ENCODE measurements around the gene HNRNPUL1. TPM values are rescaled to one million over a fixed set of nuclear protein-coding genes. Genes with fewer than 3 reads are reported as not detected.

HNRNPUL1 gene
- total RNA-seq, 1 donor from 2014 or later = 191 TPM

DNA sequence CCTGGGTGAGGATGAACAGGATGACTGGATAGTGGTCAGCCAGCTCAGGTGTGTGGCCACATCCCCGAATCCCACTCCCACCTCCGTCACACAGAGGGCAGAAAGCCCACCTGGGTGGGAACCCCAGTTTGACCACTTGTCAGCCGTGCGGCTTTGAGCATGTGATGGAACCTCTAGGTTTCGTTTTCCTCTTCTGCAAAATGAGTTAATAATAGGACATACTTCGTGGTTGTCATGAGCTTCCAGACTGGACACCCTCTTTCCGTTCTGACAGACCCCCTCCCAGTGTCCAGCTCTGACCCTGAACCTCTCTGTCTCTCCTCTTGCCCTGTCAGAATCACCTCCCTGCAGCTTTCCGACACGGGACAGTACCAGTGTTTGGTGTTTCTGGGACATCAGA lies 43.4 kb upstream of the HNRNPUL1 start:
- Histone ChIP-seq H3K27ac (peak overlapping the region; percentile 83), H3K9me3 (no peaks in the 10 kb centered on the region), H3K4me1 (peaks cover 11% of the 10 kb centered on the region), H3K4me3 (peak overlapping the region; percentile 62), H3K27me3 (ENCODE audit: low read depth) (peaks cover 5% of the 10 kb centered on the region), H3K36me3 (no peaks in the 10 kb centered on the region)
- no peak for DNase-seq
- intact Hi-C loops (cut with DNase I) = no loop called here
- no peak for ATAC-seq
- TF ChIP-seq, protein P1, sequence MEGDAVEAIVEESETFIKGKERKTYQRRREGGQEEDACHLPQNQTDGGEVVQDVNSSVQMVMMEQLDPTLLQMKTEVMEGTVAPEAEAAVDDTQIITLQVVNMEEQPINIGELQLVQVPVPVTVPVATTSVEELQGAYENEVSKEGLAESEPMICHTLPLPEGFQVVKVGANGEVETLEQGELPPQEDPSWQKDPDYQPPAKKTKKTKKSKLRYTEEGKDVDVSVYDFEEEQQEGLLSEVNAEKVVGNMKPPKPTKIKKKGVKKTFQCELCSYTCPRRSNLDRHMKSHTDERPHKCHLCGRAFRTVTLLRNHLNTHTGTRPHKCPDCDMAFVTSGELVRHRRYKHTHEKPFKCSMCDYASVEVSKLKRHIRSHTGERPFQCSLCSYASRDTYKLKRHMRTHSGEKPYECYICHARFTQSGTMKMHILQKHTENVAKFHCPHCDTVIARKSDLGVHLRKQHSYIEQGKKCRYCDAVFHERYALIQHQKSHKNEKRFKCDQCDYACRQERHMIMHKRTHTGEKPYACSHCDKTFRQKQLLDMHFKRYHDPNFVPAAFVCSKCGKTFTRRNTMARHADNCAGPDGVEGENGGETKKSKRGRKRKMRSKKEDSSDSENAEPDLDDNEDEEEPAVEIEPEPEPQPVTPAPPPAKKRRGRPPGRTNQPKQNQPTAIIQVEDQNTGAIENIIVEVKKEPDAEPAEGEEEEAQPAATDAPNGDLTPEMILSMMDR (IDR thresholded peaks at IDR 0.05) = no peak

DNA sequence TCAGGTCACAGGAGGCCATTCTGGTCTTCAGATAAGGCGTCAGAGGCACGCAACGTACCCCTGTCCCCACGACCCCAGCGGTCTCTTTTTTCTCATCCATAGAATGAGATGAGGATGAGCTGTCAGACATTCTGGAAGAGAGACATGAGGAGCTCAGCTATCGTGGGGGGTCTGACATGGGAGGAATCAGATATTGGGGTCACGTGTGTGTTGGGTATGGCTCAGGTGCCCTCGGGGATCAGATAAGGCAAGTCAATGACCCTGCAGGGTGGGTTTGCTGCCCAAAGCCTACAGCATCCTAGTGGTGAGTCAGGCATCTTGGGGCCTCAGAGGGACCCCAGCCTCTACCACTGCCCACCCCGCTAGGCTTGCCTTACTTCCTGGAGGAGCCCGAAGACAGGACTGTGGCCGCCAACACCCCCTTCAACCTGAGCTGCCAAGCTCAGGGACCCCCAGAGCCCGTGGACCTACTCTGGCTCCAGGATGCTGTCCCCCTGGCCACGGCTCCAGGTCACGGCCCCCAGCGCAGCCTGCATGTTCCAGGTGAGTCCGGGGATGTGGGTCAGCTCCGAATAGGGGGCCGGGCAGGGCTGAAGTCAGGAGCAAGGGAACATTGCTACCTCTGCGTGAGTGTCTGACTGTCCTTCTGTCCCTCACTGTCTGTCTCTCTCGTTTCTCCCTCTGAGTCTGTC lies 42.5 kb upstream of the HNRNPUL1 start:
- no peak overlapping the region for H3K4me3 ChIP-seq
- H3K9me3 ChIP-seq = no peaks in the 10 kb centered on the region
- ATAC-seq (no peak), DNase-seq (no peak)
- H3K36me3 ChIP-seq = no peaks in the 10 kb centered on the region
- no peak overlapping the region for H3K27ac ChIP-seq
- TF ChIP-seq, protein P1 (IDR thresholded peaks at IDR 0.05) = no peak
- peaks cover 13% of the 10 kb centered on the region for H3K27me3 ChIP-seq (ENCODE audit: low read depth)
- peaks cover 18% of the 10 kb centered on the region for H3K4me1 ChIP-seq
- intact Hi-C loops (cut with DNase I) = no loop called here

DNA sequence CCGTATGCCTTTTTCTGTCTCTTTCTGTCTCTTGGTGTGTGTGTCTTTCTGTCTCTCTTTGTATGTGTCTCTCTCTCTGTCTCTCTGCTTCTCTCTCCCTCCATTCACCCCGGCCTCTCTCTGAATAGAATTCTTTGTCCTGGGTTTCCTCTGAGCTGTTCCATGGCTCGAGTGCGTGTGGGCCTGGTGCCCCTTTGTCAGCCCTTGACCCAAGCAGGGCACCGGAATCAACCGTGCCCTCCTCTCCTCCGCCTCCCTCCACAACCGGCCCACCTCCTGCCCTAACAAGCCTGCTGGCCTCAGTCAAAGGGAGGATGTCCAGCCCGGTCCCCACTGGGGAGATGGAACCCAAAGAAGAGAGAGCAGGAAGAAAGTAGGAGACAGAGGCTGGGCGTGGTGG lies 41.9 kb upstream of the HNRNPUL1 start:
- intact Hi-C loops (cut with DNase I) = no loop called here
- no peak overlapping the region for H3K27ac ChIP-seq
- H3K27me3 ChIP-seq (ENCODE audit: low read depth) = peaks cover 18% of the 10 kb centered on the region
- H3K4me1 ChIP-seq = peaks cover 24% of the 10 kb centered on the region
- TF ChIP-seq, protein P1 (IDR thresholded peaks at IDR 0.05) = no peak
- no peaks in the 10 kb centered on the region for H3K9me3 ChIP-seq
- H3K4me3 ChIP-seq = no peak overlapping the region
- no peak for DNase-seq
- no peaks in the 10 kb centered on the region for H3K36me3 ChIP-seq
- ATAC-seq = no peak

DNA sequence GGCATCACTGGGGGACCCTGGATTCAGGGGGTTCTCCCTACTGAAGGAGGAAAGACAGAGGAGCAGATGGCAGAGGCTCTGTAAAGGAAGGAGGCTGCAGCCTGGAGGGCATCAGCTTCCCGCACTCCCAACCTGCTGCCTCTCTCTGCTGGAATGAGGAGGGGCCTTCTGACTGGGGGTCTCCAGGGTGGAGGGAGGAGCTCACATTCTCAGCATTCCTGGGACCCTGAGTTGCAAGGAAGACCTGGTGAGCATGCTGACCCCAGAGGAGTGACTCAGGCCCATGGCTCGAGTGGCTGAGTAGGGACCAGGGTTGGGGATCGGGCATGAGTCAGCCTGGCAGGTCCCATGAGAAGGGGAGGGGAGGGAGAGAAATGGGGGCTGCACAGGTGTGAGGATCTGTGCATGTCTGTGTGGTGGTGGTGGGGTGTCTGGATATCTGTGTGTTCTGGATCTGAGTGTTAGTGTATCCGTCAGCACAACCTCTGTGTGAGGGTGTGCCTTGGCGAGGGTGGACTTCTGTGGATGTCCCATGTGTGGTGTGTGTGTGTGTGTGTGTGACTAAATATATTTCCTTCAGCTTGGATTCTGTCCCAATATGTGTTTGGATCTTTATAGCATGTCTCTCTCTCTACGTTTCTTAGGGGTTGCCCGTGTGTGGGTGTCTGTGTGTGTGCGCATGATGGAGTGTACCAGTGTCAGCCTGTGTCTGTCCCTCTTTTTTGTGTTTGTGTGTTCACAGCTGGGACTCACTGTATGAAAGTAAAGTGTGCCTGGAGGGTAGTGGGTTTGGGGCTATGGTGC lies 40.5 kb upstream of the HNRNPUL1 start:
- H3K4me1 ChIP-seq = peaks cover 19% of the 10 kb centered on the region
- no peaks in the 10 kb centered on the region for H3K36me3 ChIP-seq
- ATAC-seq (peak in 1 of 2 donors; percentile 18), DNase-seq (no peak)
- H3K4me3 ChIP-seq = no peak overlapping the region
- no peak overlapping the region for H3K27ac ChIP-seq
- TF ChIP-seq, protein P1 (IDR thresholded peaks at IDR 0.05) = no peak
- no peaks in the 10 kb centered on the region for H3K9me3 ChIP-seq
- H3K27me3 ChIP-seq (ENCODE audit: low read depth) = peaks cover 23% of the 10 kb centered on the region
- intact Hi-C loops (cut with DNase I) = no loop called here

DNA sequence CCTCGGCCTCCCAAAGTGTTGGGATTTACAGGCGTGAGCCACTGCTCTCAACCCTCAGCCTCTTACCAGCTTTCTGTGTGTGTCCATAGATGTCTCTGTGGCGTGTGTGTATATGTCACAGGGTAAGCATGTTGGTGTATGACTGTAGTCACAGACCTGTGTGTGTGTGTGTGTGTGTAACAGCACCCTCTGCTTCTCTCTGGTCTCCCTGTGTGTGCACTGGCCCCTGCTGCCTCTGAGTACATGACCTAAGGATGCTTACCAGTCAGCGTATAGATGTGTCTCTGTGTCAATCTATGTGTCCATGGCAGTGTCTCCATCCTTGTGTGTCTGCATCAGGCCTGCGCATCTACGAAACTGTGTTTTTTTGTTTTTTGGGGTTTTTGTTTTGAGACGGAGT lies 39.5 kb upstream of the HNRNPUL1 start:
- Histone ChIP-seq H3K36me3 (no peaks in the 10 kb centered on the region), H3K27me3 (ENCODE audit: low read depth) (peaks cover 19% of the 10 kb centered on the region), H3K9me3 (no peaks in the 10 kb centered on the region), H3K27ac (no peak overlapping the region), H3K4me1 (peaks cover 19% of the 10 kb centered on the region), H3K4me3 (no peak overlapping the region)
- ATAC-seq (no peak), DNase-seq (no peak)
- TF ChIP-seq, protein P1 (IDR thresholded peaks at IDR 0.05) = no peak
- intact Hi-C loops (cut with DNase I) = no loop called here

All from lower lobe of right lung (tissue), 2 donors.